Measurements from ENCODE around the gene GNA14.
"Not testable (repeated sequence)": the region's sequence is repeated elsewhere in the genome, so short reads cannot be mapped to it uniquely, and the experiment has no call there.

- not testable (repeated sequence) for TF ChIP-seq CTCF, POLR2A (IDR thresholded peaks at IDR 0.05)
Measured at GRCh38 chr9:77690723-77691122, 42.6 kb upstream of the GNA14 start.
